Measurements from ENCODE around the gene ZSCAN20. TPM values are rescaled to one million over a fixed set of nuclear protein-coding genes. Genes with fewer than 3 reads are reported as not detected.
A peak's percentile ranks its signal among the peaks of the same experiment; 100 is the strongest.

The ZSCAN20 gene
- total RNA-seq, 3 donors from 2014 or later (not counting 1 experiment from before 2014, with no cell fraction given), result 0.49 to 1.5 (median 1.0) TPM

DNA sequence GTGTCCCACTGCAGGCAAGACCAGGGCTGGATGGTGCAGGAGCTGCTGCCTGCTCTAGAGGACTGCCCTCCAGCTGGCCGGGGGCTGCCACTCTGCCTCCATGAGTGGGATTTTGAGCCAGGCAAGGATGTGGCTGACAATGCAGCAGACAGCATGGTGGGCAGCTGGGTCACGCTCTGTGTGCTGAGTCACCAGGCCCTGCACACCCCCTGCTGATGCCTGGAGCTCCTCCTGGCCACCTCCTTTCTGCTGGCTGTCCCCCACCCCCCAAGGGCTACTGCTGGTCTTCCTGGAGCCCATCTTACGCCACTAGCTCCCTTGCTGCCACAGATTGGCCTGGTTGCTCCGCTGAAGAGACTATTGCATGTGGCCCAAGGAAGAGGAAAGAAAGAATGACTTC, 3.9 kb upstream of the ZSCAN20 start:
- no peak for ATAC-seq
- no peaks in the 10 kb centered on the region for H3K36me3 Mint-ChIP-seq

DNA sequence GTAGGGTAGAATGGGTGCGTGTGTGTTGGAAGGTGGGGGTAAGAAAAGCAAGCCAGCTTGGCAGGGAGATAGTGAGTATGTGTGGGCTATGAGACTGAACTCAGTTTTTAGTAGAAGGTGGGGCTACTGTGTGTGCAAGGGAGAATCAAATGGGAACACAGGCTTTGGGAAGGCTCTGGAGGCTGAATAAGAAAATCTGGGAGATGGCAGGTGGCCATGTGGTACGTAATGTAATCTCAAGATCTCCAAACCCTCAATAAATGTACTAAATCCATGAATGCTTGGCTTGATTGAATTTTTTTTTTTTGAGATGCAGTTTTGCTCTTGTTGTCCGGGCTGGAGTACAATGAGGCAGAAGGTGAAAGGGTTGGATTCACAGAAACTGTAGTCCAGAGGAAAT, 3.5 kb upstream of the ZSCAN20 start:
- ATAC-seq, result no peak
- no peaks in the 10 kb centered on the region for H3K36me3 Mint-ChIP-seq
- H3K9me3 Mint-ChIP-seq, result no peaks in the 10 kb centered on the region
- H3K4me3 Mint-ChIP-seq, result no peak overlapping the region
- Histone ChIP-seq H3K9me3 (ENCODE audit: control insufficient read depth, insufficient read depth, low read length) (no peaks in the 10 kb centered on the region), H3K27me3 (ENCODE audit: control insufficient read depth, insufficient read depth, low read length) (no peaks in the 10 kb centered on the region), H3K4me1 (ENCODE audit: control insufficient read depth, insufficient read depth, low read length) (peaks cover 16% of the 10 kb centered on the region), H3K4me3 (ENCODE audit: low read length) (no peak overlapping the region), H3K36me3 (ENCODE audit: control insufficient read depth, insufficient read depth, low read length) (no peaks in the 10 kb centered on the region), H3K27ac (ENCODE audit: low read length) (no peak overlapping the region)
- TF ChIP-seq, protein P1, sequence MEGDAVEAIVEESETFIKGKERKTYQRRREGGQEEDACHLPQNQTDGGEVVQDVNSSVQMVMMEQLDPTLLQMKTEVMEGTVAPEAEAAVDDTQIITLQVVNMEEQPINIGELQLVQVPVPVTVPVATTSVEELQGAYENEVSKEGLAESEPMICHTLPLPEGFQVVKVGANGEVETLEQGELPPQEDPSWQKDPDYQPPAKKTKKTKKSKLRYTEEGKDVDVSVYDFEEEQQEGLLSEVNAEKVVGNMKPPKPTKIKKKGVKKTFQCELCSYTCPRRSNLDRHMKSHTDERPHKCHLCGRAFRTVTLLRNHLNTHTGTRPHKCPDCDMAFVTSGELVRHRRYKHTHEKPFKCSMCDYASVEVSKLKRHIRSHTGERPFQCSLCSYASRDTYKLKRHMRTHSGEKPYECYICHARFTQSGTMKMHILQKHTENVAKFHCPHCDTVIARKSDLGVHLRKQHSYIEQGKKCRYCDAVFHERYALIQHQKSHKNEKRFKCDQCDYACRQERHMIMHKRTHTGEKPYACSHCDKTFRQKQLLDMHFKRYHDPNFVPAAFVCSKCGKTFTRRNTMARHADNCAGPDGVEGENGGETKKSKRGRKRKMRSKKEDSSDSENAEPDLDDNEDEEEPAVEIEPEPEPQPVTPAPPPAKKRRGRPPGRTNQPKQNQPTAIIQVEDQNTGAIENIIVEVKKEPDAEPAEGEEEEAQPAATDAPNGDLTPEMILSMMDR (IDR thresholded peaks at IDR 0.05), result no peak
- WGBS (ENCODE audit: insufficient coverage), result 99% methylated on average over 3 of the region's 3 CpGs
- no peak for DNase-seq
- intact Hi-C loops (cut with micrococcal nuclease), result no loop called here
- H3K4me1 Mint-ChIP-seq, result peaks cover 21 to 27% of the 10 kb centered on the region in 2 donors
- no peaks in the 10 kb centered on the region for H3K27me3 Mint-ChIP-seq (ENCODE audit: low read depth in 2 of 2)
- no peak overlapping the region for H3K27ac Mint-ChIP-seq

More for the DNA sequence above, 3.9 kb upstream of the ZSCAN20 start:
- H3K4me3 ChIP-seq (ENCODE audit: low read length), result no peak overlapping the region
- peaks cover 16% of the 10 kb centered on the region for H3K4me1 ChIP-seq (ENCODE audit: control insufficient read depth, insufficient read depth, low read length)
- no peak overlapping the region for H3K27ac Mint-ChIP-seq
- 76% methylated on average over 4 of the region's 4 CpGs for WGBS (ENCODE audit: insufficient coverage)
- no peaks in the 10 kb centered on the region for H3K27me3 ChIP-seq (ENCODE audit: control insufficient read depth, insufficient read depth, low read length)
- intact Hi-C loops (cut with micrococcal nuclease), result no loop called here
- no peak for DNase-seq
- no peak overlapping the region for H3K27ac ChIP-seq (ENCODE audit: low read length)
- no peaks in the 10 kb centered on the region for H3K36me3 ChIP-seq (ENCODE audit: control insufficient read depth, insufficient read depth, low read length)
- no peaks in the 10 kb centered on the region for H3K9me3 Mint-ChIP-seq
- no peak overlapping the region for H3K4me3 Mint-ChIP-seq
- no peaks in the 10 kb centered on the region for H3K9me3 ChIP-seq (ENCODE audit: control insufficient read depth, insufficient read depth, low read length)
- TF ChIP-seq, protein P1 (IDR thresholded peaks at IDR 0.05), result no peak
- no peaks in the 10 kb centered on the region for H3K27me3 Mint-ChIP-seq (ENCODE audit: low read depth in 2 of 2)
- peaks cover 21 to 24% of the 10 kb centered on the region in 2 donors for H3K4me1 Mint-ChIP-seq

DNA sequence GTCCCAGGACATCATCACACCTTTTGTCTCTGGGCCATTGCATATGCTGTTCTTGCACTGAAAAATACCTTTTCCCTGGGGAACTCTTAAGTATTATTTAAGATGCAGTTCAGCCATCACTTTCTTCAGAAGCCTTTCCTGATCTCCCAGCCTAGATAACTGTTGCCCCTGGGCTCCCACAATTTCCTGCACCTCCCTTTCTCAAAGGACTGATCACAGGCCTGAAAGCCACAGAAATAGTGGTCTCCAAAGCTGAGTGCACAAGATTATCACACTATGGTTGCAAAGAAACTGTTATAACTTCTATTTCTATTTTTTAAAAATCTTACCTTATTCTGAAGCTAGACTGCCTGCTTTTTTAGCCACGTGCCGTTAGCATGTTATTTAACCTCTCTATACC, 2.8 kb upstream of the ZSCAN20 start:
- H3K4me1 Mint-ChIP-seq, result peaks cover 21 to 27% of the 10 kb centered on the region in 2 donors
- WGBS (ENCODE audit: insufficient coverage), result no CpG with 5 or more reads among the region's 2 CpGs
- H3K4me3 ChIP-seq (ENCODE audit: low read length), result no peak overlapping the region
- intact Hi-C loops (cut with micrococcal nuclease), result loop anchor here (1.0 kb wide), 1 partner anchor 174 kb away; no protein-coding TSS in a partner anchor
- no peak overlapping the region for H3K4me3 Mint-ChIP-seq
- H3K4me1 ChIP-seq (ENCODE audit: control insufficient read depth, insufficient read depth, low read length), result peaks cover 16% of the 10 kb centered on the region
- H3K27me3 ChIP-seq (ENCODE audit: control insufficient read depth, insufficient read depth, low read length), result no peaks in the 10 kb centered on the region
- no peaks in the 10 kb centered on the region for H3K36me3 Mint-ChIP-seq
- TF ChIP-seq, protein P1 (IDR thresholded peaks at IDR 0.05), result no peak
- H3K9me3 Mint-ChIP-seq, result no peaks in the 10 kb centered on the region
- no peaks in the 10 kb centered on the region for H3K9me3 ChIP-seq (ENCODE audit: control insufficient read depth, insufficient read depth, low read length)
- H3K36me3 ChIP-seq (ENCODE audit: control insufficient read depth, insufficient read depth, low read length), result no peaks in the 10 kb centered on the region
- DNase-seq (no peak), ATAC-seq (no peak)
- no peak overlapping the region for H3K27ac Mint-ChIP-seq
- H3K27ac ChIP-seq (ENCODE audit: low read length), result no peak overlapping the region
- no peaks in the 10 kb centered on the region for H3K27me3 Mint-ChIP-seq (ENCODE audit: low read depth in 2 of 2)

DNA sequence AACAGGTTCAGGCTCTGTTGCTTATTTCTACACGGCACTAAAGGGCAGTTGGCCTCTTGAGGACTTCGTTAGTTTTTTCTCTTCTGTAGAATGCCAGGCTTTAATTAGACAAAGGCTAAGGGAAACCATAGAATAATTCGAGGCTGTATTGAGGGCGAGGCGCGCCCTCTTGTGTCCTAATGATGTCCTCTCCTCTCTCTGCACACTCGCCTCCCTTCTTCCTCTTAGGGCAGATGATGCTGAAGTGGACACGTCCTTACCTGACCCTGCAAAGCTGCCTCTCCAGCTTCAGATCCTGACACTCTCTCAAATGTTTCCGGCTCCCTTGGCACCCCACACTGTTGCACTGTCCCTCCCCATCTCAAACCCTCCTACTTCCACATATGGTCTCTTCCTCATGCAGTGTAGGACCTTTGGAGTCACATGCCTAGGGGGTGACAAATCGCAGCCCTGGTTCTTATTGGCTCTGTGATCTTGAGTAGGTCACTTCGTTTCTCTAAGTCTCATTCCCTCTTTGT, 1.9 kb upstream of the ZSCAN20 start:
- Histone ChIP-seq H3K36me3 (ENCODE audit: control insufficient read depth, insufficient read depth, low read length) (no peaks in the 10 kb centered on the region), H3K27me3 (ENCODE audit: control insufficient read depth, insufficient read depth, low read length) (no peaks in the 10 kb centered on the region), H3K9me3 (ENCODE audit: control insufficient read depth, insufficient read depth, low read length) (no peaks in the 10 kb centered on the region), H3K27ac (ENCODE audit: low read length) (no peak overlapping the region), H3K4me3 (ENCODE audit: low read length) (no peak overlapping the region), H3K4me1 (ENCODE audit: control insufficient read depth, insufficient read depth, low read length) (peaks cover 16% of the 10 kb centered on the region)
- peaks cover 21 to 27% of the 10 kb centered on the region in 2 donors for H3K4me1 Mint-ChIP-seq
- no peaks in the 10 kb centered on the region for H3K36me3 Mint-ChIP-seq
- DNase-seq (peak; percentile 39 to 76), ATAC-seq (peak; percentile 45 to 60 (median 51))
- no peak overlapping the region for H3K27ac Mint-ChIP-seq
- no peaks in the 10 kb centered on the region for H3K27me3 Mint-ChIP-seq (ENCODE audit: low read depth in 2 of 2)
- no peaks in the 10 kb centered on the region for H3K9me3 Mint-ChIP-seq
- TF ChIP-seq, protein P1 (IDR thresholded peaks at IDR 0.05), result peak; percentile 69
- H3K4me3 Mint-ChIP-seq, result peak overlapping the region; percentile 60
- WGBS (ENCODE audit: insufficient coverage), result 6% methylated on average over 11 of the region's 11 CpGs
- intact Hi-C loops (cut with micrococcal nuclease), result loop anchor here (1.0 kb wide), 1 partner anchor 175 kb away; no protein-coding TSS in a partner anchor
